GM12864 (cell line): ENCODE measurements around the gene NSFL1C.

Experiments used
- DNase-seq: peaks from one replicate; pipeline ENCODE4 v3.0.0-alpha.2; 2011; ENCODE audit warnings: low read depth
- H3K4me3 ChIP-seq: 2 replicates; pipeline ENCODE4 v1.5.1; 2011; ENCODE audit warnings: mild to moderate bottlenecking, low read depth, low read length, control low read depth
- TF ChIP-seq, protein P1 (sequence below): IDR thresholded peaks from 2 replicates; pipeline ENCODE4 v1.5.1; 2011; ENCODE audit warnings: low read depth, mild to moderate bottlenecking, moderate library complexity, low read length, control low read depth, inconsistent platforms; ENCODE audit errors: missing control alignments

NSFL1C gene

GRCh38 chr20:1491860-1492642 lies 25.4 kb upstream of the NSFL1C start:
- DNase-seq, result no peak
- TF ChIP-seq, protein P1, sequence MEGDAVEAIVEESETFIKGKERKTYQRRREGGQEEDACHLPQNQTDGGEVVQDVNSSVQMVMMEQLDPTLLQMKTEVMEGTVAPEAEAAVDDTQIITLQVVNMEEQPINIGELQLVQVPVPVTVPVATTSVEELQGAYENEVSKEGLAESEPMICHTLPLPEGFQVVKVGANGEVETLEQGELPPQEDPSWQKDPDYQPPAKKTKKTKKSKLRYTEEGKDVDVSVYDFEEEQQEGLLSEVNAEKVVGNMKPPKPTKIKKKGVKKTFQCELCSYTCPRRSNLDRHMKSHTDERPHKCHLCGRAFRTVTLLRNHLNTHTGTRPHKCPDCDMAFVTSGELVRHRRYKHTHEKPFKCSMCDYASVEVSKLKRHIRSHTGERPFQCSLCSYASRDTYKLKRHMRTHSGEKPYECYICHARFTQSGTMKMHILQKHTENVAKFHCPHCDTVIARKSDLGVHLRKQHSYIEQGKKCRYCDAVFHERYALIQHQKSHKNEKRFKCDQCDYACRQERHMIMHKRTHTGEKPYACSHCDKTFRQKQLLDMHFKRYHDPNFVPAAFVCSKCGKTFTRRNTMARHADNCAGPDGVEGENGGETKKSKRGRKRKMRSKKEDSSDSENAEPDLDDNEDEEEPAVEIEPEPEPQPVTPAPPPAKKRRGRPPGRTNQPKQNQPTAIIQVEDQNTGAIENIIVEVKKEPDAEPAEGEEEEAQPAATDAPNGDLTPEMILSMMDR, result no peak
- no peak overlapping the region for H3K4me3 ChIP-seq

- H3K4me3 ChIP-seq, result no peak within 1 kb of the TSS
- TF ChIP-seq, protein P1, result no peak
- DNase-seq, result no peak
These were observed 24.7 kb upstream of the NSFL1C start, which contains the start of gene SIRPB2 for GRCh38 chr20:1491281-1491840. TSS of gene SIRPB2 (minus strand) at chr20:1491420. CDS start at chr20:1491359, 61 bp downstream.

- TF ChIP-seq, protein P1, result no peak
- no peak for DNase-seq
- no peak overlapping the region for H3K4me3 ChIP-seq
These were observed 24.1 kb upstream of the NSFL1C start for GRCh38 chr20:1490643-1491195.

- TF ChIP-seq, protein P1, result no peak
- no peak for DNase-seq
- no peak overlapping the region for H3K4me3 ChIP-seq
These were observed 23.3 kb upstream of the NSFL1C start for GRCh38 chr20:1489764-1490436.

GRCh38 chr20:1489325-1489724 lies 22.7 kb upstream of the NSFL1C start:
- TF ChIP-seq, protein P1, result no peak
- no peak for DNase-seq
- H3K4me3 ChIP-seq, result no peak overlapping the region

- no peak for DNase-seq
- no peak overlapping the region for H3K4me3 ChIP-seq
- TF ChIP-seq, protein P1, result no peak
These were observed 19.9 kb upstream of the NSFL1C start for GRCh38 chr20:1486566-1486965.
